ENCODE data around the gene DGCR6L. TPM values are rescaled to one million over a fixed set of nuclear protein-coding genes. Genes with fewer than 3 reads are reported as not detected.

The DGCR6L gene
- total RNA-seq, 1 experiment from 2014 or later, result 38.6 TPM

GRCh38 chr22:20316844-20317401 lies 2.9 kb downstream of the DGCR6L start:
- H2BK20ac ChIP-seq (ENCODE audit: low read depth, low read length, poor library complexity, severe bottlenecking), result no peak overlapping the region
- Mint-ChIP-seq H3K27me3 (ENCODE audit: low read depth) (no peaks in the 10 kb centered on the region), H3K27ac (peak overlapping the region in 1 of 3 experiments; percentile 27; a peak in 1 of 7 replicates), H3K36me3 (ENCODE audit: insufficient read depth in 1 of 3, low read depth in 3 of 3) (no peaks in the 10 kb centered on the region), H3K4me3 (no peak overlapping the region), H3K4me1 (peaks cover 20 to 23% of the 10 kb centered on the region in 2 experiments), H3K9me3 (no peaks in the 10 kb centered on the region)
- no peak overlapping the region for H3K27ac ChIP-seq (ENCODE audit: insufficient read length, low read depth, low read length)
- no peak overlapping the region for H3K4ac ChIP-seq (ENCODE audit: low read depth, low read length)
- no peaks in the 10 kb centered on the region for H3K9me3 ChIP-seq (ENCODE audit: control insufficient read depth, low read depth, low read length)
- H2BK15ac ChIP-seq (ENCODE audit: low read depth, low read length), result no peak overlapping the region
- TF ChIP-seq, protein P1, sequence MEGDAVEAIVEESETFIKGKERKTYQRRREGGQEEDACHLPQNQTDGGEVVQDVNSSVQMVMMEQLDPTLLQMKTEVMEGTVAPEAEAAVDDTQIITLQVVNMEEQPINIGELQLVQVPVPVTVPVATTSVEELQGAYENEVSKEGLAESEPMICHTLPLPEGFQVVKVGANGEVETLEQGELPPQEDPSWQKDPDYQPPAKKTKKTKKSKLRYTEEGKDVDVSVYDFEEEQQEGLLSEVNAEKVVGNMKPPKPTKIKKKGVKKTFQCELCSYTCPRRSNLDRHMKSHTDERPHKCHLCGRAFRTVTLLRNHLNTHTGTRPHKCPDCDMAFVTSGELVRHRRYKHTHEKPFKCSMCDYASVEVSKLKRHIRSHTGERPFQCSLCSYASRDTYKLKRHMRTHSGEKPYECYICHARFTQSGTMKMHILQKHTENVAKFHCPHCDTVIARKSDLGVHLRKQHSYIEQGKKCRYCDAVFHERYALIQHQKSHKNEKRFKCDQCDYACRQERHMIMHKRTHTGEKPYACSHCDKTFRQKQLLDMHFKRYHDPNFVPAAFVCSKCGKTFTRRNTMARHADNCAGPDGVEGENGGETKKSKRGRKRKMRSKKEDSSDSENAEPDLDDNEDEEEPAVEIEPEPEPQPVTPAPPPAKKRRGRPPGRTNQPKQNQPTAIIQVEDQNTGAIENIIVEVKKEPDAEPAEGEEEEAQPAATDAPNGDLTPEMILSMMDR (conservative IDR thresholded peaks at IDR 0.05), result no peak
- H3K4me1 ChIP-seq (ENCODE audit: insufficient read depth, low read length), result peaks cover 4% of the 10 kb centered on the region
- no peak overlapping the region for H3K14ac ChIP-seq (ENCODE audit: insufficient read depth, low read length)
- H4K91ac ChIP-seq (ENCODE audit: insufficient read length, low read depth, low read length), result no peak overlapping the region
- H2AK5ac ChIP-seq (ENCODE audit: insufficient read length, low read length), result no peak overlapping the region
- no peak overlapping the region for H3K18ac ChIP-seq (ENCODE audit: insufficient read length, low read depth, low read length)
- no peak overlapping the region for H2BK120ac ChIP-seq (ENCODE audit: low read depth, low read length, poor library complexity, severe bottlenecking)
- no peak overlapping the region for H2AFZ ChIP-seq (ENCODE audit: low read length)
- H3K56ac ChIP-seq (ENCODE audit: insufficient read length, low read depth, low read length), result no peak overlapping the region
- no peak for DNase-seq
- no peak overlapping the region for H3K4me2 ChIP-seq (ENCODE audit: insufficient read depth, insufficient read length, low read length)
- no peaks in the 10 kb centered on the region for H3K27me3 ChIP-seq (ENCODE audit: insufficient read depth, low read length)
- peaks cover 3% of the 10 kb centered on the region; the same call in 1 of the 2 replicates for H3K79me2 ChIP-seq (ENCODE audit: insufficient read depth, low read length)
- H4K5ac ChIP-seq (ENCODE audit: insufficient read length, low read depth, low read length), result no peak overlapping the region
- H3K9ac ChIP-seq (ENCODE audit: extremely low read depth, insufficient read length, low read length), result no peak overlapping the region
- H4K8ac ChIP-seq (replicated peaks; ENCODE audit: insufficient read length, low read depth, low read length), result no peak overlapping the region
- H4K20me1 ChIP-seq (ENCODE audit: control insufficient read depth, insufficient read depth, insufficient read length), result no peaks in the 10 kb centered on the region
- no peaks in the 10 kb centered on the region for H3K23me2 ChIP-seq (ENCODE audit: insufficient read length, low read depth, low read length, poor library complexity, severe bottlenecking)
- H2BK12ac ChIP-seq (ENCODE audit: insufficient read length, low read depth, low read length), result no peak overlapping the region
- no peaks in the 10 kb centered on the region for H3K79me1 ChIP-seq (ENCODE audit: insufficient read depth, low read depth, low read length, poor library complexity, severe bottlenecking)
- WGBS (ENCODE audit: extremely low coverage, insufficient read length, low lambda C conversion rate), result no CpG with 5 or more reads among the region's 8 CpGs
- no peak overlapping the region for H3K23ac ChIP-seq (ENCODE audit: insufficient read length, low read depth, low read length)
- H2BK5ac ChIP-seq (ENCODE audit: insufficient read length, low read length), result no peak overlapping the region
- H3T11ph ChIP-seq (ENCODE audit: low read length), result no peak overlapping the region

All from H9 (cell line).